Neural crest cell (in vitro differentiated cells): Measurements from ENCODE around the gene FRMD4B. TPM values are rescaled to one million over a fixed set of nuclear protein-coding genes. Genes with fewer than 3 reads are reported as not detected.

Source experiments
- DNase-seq: peaks from one replicate; pipeline ENCODE4 v3.0.0; 2021; ENCODE audit warnings: low read depth, mixed read lengths, low spot score
- H3K27ac Mint-ChIP-seq: one replicate; pipeline ENCODE4 v1.8.0; 2021; ENCODE audit warnings: mild to moderate bottlenecking, mixed read lengths; ENCODE audit not compliant: unreplicated experiment
- H3K27me3 Mint-ChIP-seq: 2 replicates; pipeline ENCODE4 v1.8.0; 2021; ENCODE audit warnings: low read depth, mild to moderate bottlenecking, mixed read lengths
- H3K36me3 Mint-ChIP-seq: 2 replicates; pipeline ENCODE4 v1.8.0; 2021; ENCODE audit warnings: low read depth, mild to moderate bottlenecking, mixed read lengths
- H3K4me1 Mint-ChIP-seq: 2 replicates; pipeline ENCODE4 v1.8.0; 2021; ENCODE audit warnings: mixed read lengths
- H3K4me3 Mint-ChIP-seq: one replicate; pipeline ENCODE4 v1.8.0; 2021; ENCODE audit warnings: mild to moderate bottlenecking, mixed read lengths
- H3K9me3 Mint-ChIP-seq: 2 replicates; pipeline ENCODE4 v1.8.0; 2021; ENCODE audit warnings: mixed read lengths
- CTCF ChIP-seq: fragments of 200-600 bp; sonication (generic); conservative IDR thresholded peaks from 2 replicates; pipeline ENCODE4 v1.5.0; 2021; ENCODE audit warnings: antibody characterized with exemption, mild to moderate bottlenecking
- total RNA-seq: library from RNA; stranded (reverse); gene quantifications from 2 replicates; pipeline ENCODE4 v1.2.1, GENCODE V29; 2021

The FRMD4B gene
- total RNA-seq, 1 donor from 2014 or later = 17.2 TPM

DNA sequence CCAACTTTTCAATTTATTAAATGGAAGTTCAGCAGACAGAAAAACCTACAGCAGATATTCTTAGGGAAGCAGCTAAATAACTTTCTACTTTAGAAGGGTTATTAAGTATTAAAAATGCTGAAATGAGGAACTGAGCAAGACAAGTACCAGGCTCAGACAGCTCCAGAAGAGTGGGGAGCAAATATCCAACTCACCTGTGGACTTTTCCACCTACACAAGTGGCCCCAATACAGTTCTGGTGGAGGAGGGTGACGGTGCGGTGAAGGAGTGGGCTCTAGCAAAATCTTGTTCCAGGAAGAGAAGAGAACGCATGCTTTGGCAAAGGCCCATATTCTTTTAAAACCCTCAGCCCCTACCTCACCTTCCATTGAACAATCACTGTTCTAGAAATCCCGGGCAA lies 133.7 kb downstream of the FRMD4B start:
- H3K4me3 Mint-ChIP-seq = peak overlapping the region; percentile 17
- H3K4me1 Mint-ChIP-seq = peaks cover 25% of the 10 kb centered on the region
- no peaks in the 10 kb centered on the region for H3K27me3 Mint-ChIP-seq
- no peak for DNase-seq
- no peak for TF ChIP-seq CTCF
- H3K9me3 Mint-ChIP-seq = no peaks in the 10 kb centered on the region
- H3K27ac Mint-ChIP-seq = no peak overlapping the region
- no peaks in the 10 kb centered on the region for H3K36me3 Mint-ChIP-seq

GRCh38 chr3:69251078-69251805 lies 134.6 kb downstream of the FRMD4B start:
- TF ChIP-seq CTCF = no peak
- H3K36me3 Mint-ChIP-seq = no peaks in the 10 kb centered on the region
- no peaks in the 10 kb centered on the region for H3K27me3 Mint-ChIP-seq
- DNase-seq = no peak
- H3K4me1 Mint-ChIP-seq = peaks cover 32% of the 10 kb centered on the region
- H3K27ac Mint-ChIP-seq = no peak overlapping the region
- H3K4me3 Mint-ChIP-seq = no peak overlapping the region
- no peaks in the 10 kb centered on the region for H3K9me3 Mint-ChIP-seq

DNA sequence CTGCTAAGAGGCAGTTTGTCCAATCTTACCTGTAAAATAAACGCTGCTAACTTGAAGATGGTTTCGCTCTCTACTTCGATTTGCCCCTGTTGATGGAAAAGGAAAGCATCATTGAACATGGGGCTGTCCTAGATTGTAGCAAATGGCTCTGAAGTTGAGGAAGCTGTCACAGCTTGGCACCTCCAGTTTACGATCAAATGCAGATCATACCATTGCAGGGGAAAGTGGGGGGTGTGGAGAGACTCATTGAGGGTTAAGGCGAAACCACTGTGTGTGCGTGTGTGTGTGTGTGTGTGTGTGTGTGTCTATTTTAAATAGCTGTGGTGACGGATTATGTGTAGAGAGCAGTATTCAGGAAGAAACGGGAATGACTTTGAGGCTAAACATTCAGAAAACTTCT lies 135.9 kb downstream of the FRMD4B start:
- DNase-seq = peak; percentile 51
- no peaks in the 10 kb centered on the region for H3K9me3 Mint-ChIP-seq
- no peaks in the 10 kb centered on the region for H3K27me3 Mint-ChIP-seq
- H3K4me3 Mint-ChIP-seq = peak overlapping the region; percentile 84
- peaks cover 32% of the 10 kb centered on the region for H3K4me1 Mint-ChIP-seq
- H3K36me3 Mint-ChIP-seq = no peaks in the 10 kb centered on the region
- no peak for TF ChIP-seq CTCF
- H3K27ac Mint-ChIP-seq = peak overlapping the region; percentile 59

GRCh38 chr3:69249001-69249400 lies 136.9 kb downstream of the FRMD4B start:
- H3K4me3 Mint-ChIP-seq = peak overlapping the region; percentile 84
- H3K27ac Mint-ChIP-seq = no peak overlapping the region
- no peak for TF ChIP-seq CTCF
- no peaks in the 10 kb centered on the region for H3K27me3 Mint-ChIP-seq
- DNase-seq = no peak
- H3K36me3 Mint-ChIP-seq = no peaks in the 10 kb centered on the region
- peaks cover 35% of the 10 kb centered on the region for H3K4me1 Mint-ChIP-seq
- H3K9me3 Mint-ChIP-seq = no peaks in the 10 kb centered on the region

- DNase-seq = no peak
- H3K36me3 Mint-ChIP-seq = no peaks in the 10 kb centered on the region
- H3K4me3 Mint-ChIP-seq = peak overlapping the region; percentile 84
- H3K9me3 Mint-ChIP-seq = no peaks in the 10 kb centered on the region
- no peak for TF ChIP-seq CTCF
- no peaks in the 10 kb centered on the region for H3K27me3 Mint-ChIP-seq
- peaks cover 39% of the 10 kb centered on the region for H3K4me1 Mint-ChIP-seq
- peak overlapping the region; percentile 48 for H3K27ac Mint-ChIP-seq
Observed at GRCh38 chr3:69248436-69248835, 137.5 kb downstream of the FRMD4B start.
